Keratinocyte (primary cell): Measurements from ENCODE around the gene DCAF11.

Experiments used
- CTCF ChIP-seq, 3 experiments: IDR thresholded peaks in 1 of 3; conservative IDR thresholded peaks in 1 of 3; optimal IDR thresholded peaks in 1 of 3; 2 replicates in 2 of 3; 3 replicates in 1 of 3; pipeline versions ENCODE3 to v1.5.1; 2011; ENCODE audit warnings: low read length in 3 of 3, mild to moderate bottlenecking in 3 of 3, moderate library complexity in 2 of 3, control low read depth in 1 of 3, inconsistent platforms in 1 of 3; ENCODE audit not compliant: insufficient read depth in 2 of 3; ENCODE audit errors: extremely low read depth in 1 of 3
- EZH2 ChIP-seq: IDR thresholded peaks from one replicate; pipeline ENCODE4 v1.6.1; 2012; ENCODE audit warnings: inconsistent platforms, mild to moderate bottlenecking, low read length, moderate library complexity

- TF ChIP-seq EZH2 (no peak), CTCF (optimal IDR thresholded peaks at IDR 0.05 in 1 of 3, IDR thresholded peaks at IDR 0.05 in 1 of 3, conservative IDR thresholded peaks at IDR 0.05 in 1 of 3; ENCODE audit: extremely low read depth in 1 of 3, insufficient read depth in 2 of 3, low read length in 3 of 3) (no peak)
Measured at GRCh38 chr14:24146453-24146977, 31.9 kb downstream of the DCAF11 start, which contains the start of gene PSME2.
